Measurements from ENCODE around the gene LRCH2. TPM values are rescaled to one million over a fixed set of nuclear protein-coding genes. Genes with fewer than 3 reads are reported as not detected.
"Not testable (repeated sequence)": the region's sequence is repeated elsewhere in the genome, so short reads cannot be mapped to it uniquely, and the experiment has no call there.

Gene LRCH2
- total RNA-seq, 1 experiment from 2014 or later = 0.89 TPM

GRCh38 chrX:115236560-115236959 is 2.7 kb upstream of the LRCH2 start:
- H3K9me3 ChIP-seq (replicated peaks) = no peaks in the 10 kb centered on the region
- H3K27ac ChIP-seq = no peak overlapping the region
- DNase-seq (ENCODE audit: low read depth in 1 of 2, low spot score in 2 of 2) = no peak
- no peaks in the 10 kb centered on the region for H3K36me3 ChIP-seq
- no peak overlapping the region for H3K4me3 ChIP-seq
- no peaks in the 10 kb centered on the region for H3K27me3 ChIP-seq (replicated peaks)
- H3K4me1 ChIP-seq (replicated peaks) = no peaks in the 10 kb centered on the region

GRCh38 chrX:115234461-115234860 is 565 bp upstream of the LRCH2 start:
- H3K36me3 ChIP-seq = no peaks in the 10 kb centered on the region
- H3K27ac ChIP-seq = no peak overlapping the region
- H3K4me3 ChIP-seq = no peak overlapping the region
- H3K4me1 ChIP-seq (replicated peaks) = no peaks in the 10 kb centered on the region
- H3K27me3 ChIP-seq (replicated peaks) = no peaks in the 10 kb centered on the region
- no peak for DNase-seq (ENCODE audit: low read depth in 1 of 2, low spot score in 2 of 2)
- H3K9me3 ChIP-seq (replicated peaks) = no peaks in the 10 kb centered on the region

- Histone ChIP-seq H3K4me1 (replicated peaks) (no peaks in the 10 kb centered on the region), H3K9me3 (replicated peaks) (no peaks in the 10 kb centered on the region), H3K4me3 (peak overlapping the region; percentile 23; the same call in 1 of the 2 replicates), H3K36me3 (no peaks in the 10 kb centered on the region), H3K27ac (no peak overlapping the region), H3K27me3 (replicated peaks) (no peaks in the 10 kb centered on the region)
- DNase-seq (ENCODE audit: low read depth in 1 of 2, low spot score in 2 of 2) = no peak
These were observed 881 bp downstream of the LRCH2 start for GRCh38 chrX:115232933-115233496.

GRCh38 chrX:115229337-115230003 is 4.4 kb downstream of the LRCH2 start:
- Histone ChIP-seq H3K9me3 (replicated peaks) (no peaks in the 10 kb centered on the region), H3K36me3 (no peaks in the 10 kb centered on the region), H3K4me3 (no peak overlapping the region), H3K27me3 (replicated peaks) (no peaks in the 10 kb centered on the region), H3K27ac (no peak overlapping the region), H3K4me1 (replicated peaks) (no peaks in the 10 kb centered on the region)
- DNase-seq (ENCODE audit: low read depth in 1 of 2, low spot score in 2 of 2) = no peak

GRCh38 chrX:115226929-115227328 is 7.0 kb downstream of the LRCH2 start:
- no peak overlapping the region for H3K27ac ChIP-seq
- H3K4me3 ChIP-seq = no peak overlapping the region
- DNase-seq (ENCODE audit: low read depth in 1 of 2, low spot score in 2 of 2) = no peak
- no peaks in the 10 kb centered on the region for H3K27me3 ChIP-seq (replicated peaks)
- H3K36me3 ChIP-seq = no peaks in the 10 kb centered on the region
- no peaks in the 10 kb centered on the region for H3K4me1 ChIP-seq (replicated peaks)
- H3K9me3 ChIP-seq (replicated peaks) = no peaks in the 10 kb centered on the region

GRCh38 chrX:115217346-115217745 is 16.6 kb downstream of the LRCH2 start:
- H3K4me3 ChIP-seq; H3K36me3 ChIP-seq; H3K27me3 ChIP-seq (replicated peaks); H3K4me1 ChIP-seq (replicated peaks); H3K9me3 ChIP-seq (replicated peaks); H3K27ac ChIP-seq; DNase-seq (ENCODE audit: low read depth in 1 of 2, low spot score in 2 of 2): not testable (repeated sequence)

- Histone ChIP-seq H3K27ac (no peak overlapping the region), H3K27me3 (replicated peaks) (no peaks in the 10 kb centered on the region), H3K36me3 (no peaks in the 10 kb centered on the region), H3K9me3 (replicated peaks) (no peaks in the 10 kb centered on the region), H3K4me1 (replicated peaks) (no peaks in the 10 kb centered on the region), H3K4me3 (no peak overlapping the region)
- DNase-seq (ENCODE audit: low read depth in 1 of 2, low spot score in 2 of 2) = no peak
These were observed 19.3 kb downstream of the LRCH2 start for GRCh38 chrX:115214605-115215004.

GRCh38 chrX:115214151-115214550 is 19.7 kb downstream of the LRCH2 start:
- H3K4me3 ChIP-seq = no peak overlapping the region
- no peaks in the 10 kb centered on the region for H3K9me3 ChIP-seq (replicated peaks)
- H3K27me3 ChIP-seq (replicated peaks) = no peaks in the 10 kb centered on the region
- H3K36me3 ChIP-seq = no peaks in the 10 kb centered on the region
- DNase-seq (ENCODE audit: low read depth in 1 of 2, low spot score in 2 of 2) = no peak
- H3K4me1 ChIP-seq (replicated peaks) = no peaks in the 10 kb centered on the region
- H3K27ac ChIP-seq = no peak overlapping the region

- not testable (repeated sequence) for H3K27me3 ChIP-seq (replicated peaks); H3K27ac ChIP-seq; DNase-seq (ENCODE audit: low read depth in 1 of 2, low spot score in 2 of 2); H3K9me3 ChIP-seq (replicated peaks); H3K36me3 ChIP-seq; H3K4me3 ChIP-seq; H3K4me1 ChIP-seq (replicated peaks)
These were observed 24.3 kb downstream of the LRCH2 start for GRCh38 chrX:115209547-115209946.

- Histone ChIP-seq H3K27me3 (replicated peaks) (no peaks in the 10 kb centered on the region), H3K4me1 (replicated peaks) (no peaks in the 10 kb centered on the region), H3K9me3 (replicated peaks) (no peaks in the 10 kb centered on the region), H3K27ac (no peak overlapping the region), H3K36me3 (no peaks in the 10 kb centered on the region), H3K4me3 (no peak overlapping the region)
- no peak for DNase-seq (ENCODE audit: low read depth in 1 of 2, low spot score in 2 of 2)
These were observed 29.9 kb downstream of the LRCH2 start for GRCh38 chrX:115204040-115204439.

GRCh38 chrX:115192244-115192700 is 41.6 kb downstream of the LRCH2 start:
- Histone ChIP-seq H3K9me3 (replicated peaks) (no peaks in the 10 kb centered on the region), H3K27me3 (replicated peaks) (no peaks in the 10 kb centered on the region), H3K4me1 (replicated peaks) (no peaks in the 10 kb centered on the region), H3K27ac (no peak overlapping the region), H3K4me3 (no peak overlapping the region), H3K36me3 (no peaks in the 10 kb centered on the region)
- DNase-seq (ENCODE audit: low read depth in 1 of 2, low spot score in 2 of 2) = no peak

GRCh38 chrX:115191490-115192243 is 42.2 kb downstream of the LRCH2 start:
- H3K27me3 ChIP-seq (replicated peaks) = no peaks in the 10 kb centered on the region

GRCh38 chrX:115190636-115191489 is 43.0 kb downstream of the LRCH2 start:
- no peaks in the 10 kb centered on the region for H3K4me1 ChIP-seq (replicated peaks)
- no peaks in the 10 kb centered on the region for H3K27me3 ChIP-seq (replicated peaks)
- H3K9me3 ChIP-seq (replicated peaks) = no peaks in the 10 kb centered on the region
- no peak for DNase-seq (ENCODE audit: low read depth in 1 of 2, low spot score in 2 of 2)
- H3K27ac ChIP-seq = no peak overlapping the region
- H3K36me3 ChIP-seq = no peaks in the 10 kb centered on the region
- no peak overlapping the region for H3K4me3 ChIP-seq

More at GRCh38 chrX:115191490-115192243, 42.2 kb downstream of the LRCH2 start:
- Histone ChIP-seq H3K4me3 (no peak overlapping the region), H3K27ac (no peak overlapping the region), H3K36me3 (no peaks in the 10 kb centered on the region), H3K9me3 (replicated peaks) (no peaks in the 10 kb centered on the region), H3K4me1 (replicated peaks) (no peaks in the 10 kb centered on the region)
- no peak for DNase-seq (ENCODE audit: low read depth in 1 of 2, low spot score in 2 of 2)
